Measurements from ENCODE around the gene SFI1.
A peak's percentile ranks its signal among the peaks of the same experiment; 100 is the strongest.
"Not testable (repeated sequence)": the region's sequence is repeated elsewhere in the genome, so short reads cannot be mapped to it uniquely, and the experiment has no call there.

The SFI1 gene

DNA sequence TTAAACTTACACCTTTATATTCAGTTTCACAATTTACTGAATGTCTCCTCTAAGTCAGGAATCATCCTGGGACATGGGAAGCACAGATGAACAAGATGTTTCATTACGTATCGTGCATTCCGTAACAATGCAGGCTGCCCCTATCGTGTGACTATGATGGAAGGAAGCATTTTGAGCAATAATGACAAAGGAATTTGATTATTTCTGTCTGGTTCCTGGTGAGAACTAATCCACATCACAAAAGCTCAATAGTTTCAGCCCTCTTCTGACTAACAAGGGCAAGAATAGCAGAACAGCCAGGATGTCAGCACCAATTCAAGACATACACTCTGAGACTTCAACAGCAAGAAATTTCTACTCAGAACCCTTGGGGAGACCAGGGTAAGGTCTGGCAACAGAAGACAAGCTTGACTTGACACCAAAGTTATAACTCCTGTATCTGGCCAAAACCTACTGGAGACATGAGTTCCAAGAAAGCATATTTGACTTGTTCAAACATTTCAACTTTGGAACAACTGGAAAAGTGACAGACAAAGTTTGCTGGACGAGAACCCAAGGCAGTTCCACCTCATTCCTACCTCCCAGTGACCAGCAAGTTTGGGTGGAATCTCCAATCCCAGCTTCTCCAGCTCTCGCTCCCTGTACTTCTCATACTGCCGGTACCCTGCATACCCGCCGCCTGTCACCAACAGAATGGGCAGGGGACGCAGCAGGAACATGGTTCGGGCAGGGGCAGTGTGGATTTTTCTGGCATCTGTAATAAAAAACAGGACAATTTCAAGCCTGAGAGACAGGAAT, 151.4 kb downstream of the SFI1 start:
- peak; percentile 83 for DNase-seq (ENCODE audit: low read depth)
- no peak overlapping the region for H3K4me3 ChIP-seq (ENCODE audit: low read depth, low read length)

- H3K4me3 ChIP-seq (ENCODE audit: low read depth, low read length): no peak overlapping the region
- peak; percentile 41 for DNase-seq (ENCODE audit: low read depth)
These were observed 154.1 kb downstream of the SFI1 start for GRCh38 chr22:31650391-31650790.

GRCh38 chr22:31651664-31652063, 155.3 kb downstream of the SFI1 start:
- no peak for DNase-seq (ENCODE audit: low read depth)
- H3K4me3 ChIP-seq (ENCODE audit: low read depth, low read length): no peak overlapping the region

DNA sequence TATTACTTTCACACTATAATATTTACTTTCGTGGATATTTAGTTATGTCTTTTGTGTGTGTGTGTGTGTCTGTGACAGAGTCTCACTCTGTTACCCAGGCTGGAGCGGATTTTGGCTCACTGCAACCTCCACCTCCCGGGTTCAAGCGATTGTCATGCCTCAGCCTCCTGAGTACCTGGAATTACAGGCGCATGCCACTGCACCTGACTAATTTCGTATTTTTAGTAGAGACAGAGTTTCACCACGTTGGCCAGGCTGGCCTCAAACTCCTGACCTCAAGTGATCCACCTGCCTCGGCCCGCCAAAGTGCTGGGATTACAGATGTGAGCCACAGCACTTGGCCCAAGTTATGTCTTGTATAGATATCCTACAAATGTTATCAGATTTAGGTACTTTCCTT, 155.8 kb downstream of the SFI1 start:
- no peak for DNase-seq (ENCODE audit: low read depth)
- H3K4me3 ChIP-seq (ENCODE audit: low read depth, low read length): no peak overlapping the region

DNA sequence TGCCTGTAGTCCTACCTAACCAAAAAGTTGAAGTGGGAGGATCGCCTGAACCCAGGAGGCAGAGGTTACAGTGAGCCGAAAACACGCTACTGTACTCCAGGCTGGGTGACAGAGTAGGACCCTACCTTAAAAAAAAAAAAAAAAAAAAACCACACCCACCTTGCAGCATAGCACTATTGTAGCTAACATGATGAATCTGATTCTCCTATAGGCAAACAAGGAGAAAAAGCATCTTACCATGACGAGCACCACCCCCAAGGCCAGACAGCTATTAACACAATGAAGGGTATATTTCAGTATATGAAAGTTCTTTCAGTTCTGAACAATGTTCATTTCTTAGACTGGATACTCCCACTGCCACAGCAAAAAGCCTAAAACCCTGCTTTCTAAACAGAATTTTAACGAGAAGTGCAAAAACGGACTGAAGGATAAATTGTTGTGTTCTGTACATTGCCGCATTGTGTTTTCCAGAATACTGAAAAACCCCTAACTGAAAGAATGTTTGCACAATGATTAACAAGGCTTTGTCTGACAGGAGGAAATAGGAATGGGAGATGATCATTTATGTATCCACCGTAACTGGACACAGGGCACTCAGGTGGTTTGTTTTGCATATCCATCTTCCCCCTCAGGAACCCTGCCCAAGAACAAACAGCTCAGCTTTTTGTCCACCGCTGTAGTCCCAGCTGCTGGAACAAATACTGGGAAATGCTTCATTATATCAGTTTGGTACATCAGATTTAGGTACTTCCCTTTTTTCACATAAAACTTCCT, 156.8 kb downstream of the SFI1 start:
- H3K4me3 ChIP-seq (ENCODE audit: low read depth, low read length): no peak overlapping the region

DNA sequence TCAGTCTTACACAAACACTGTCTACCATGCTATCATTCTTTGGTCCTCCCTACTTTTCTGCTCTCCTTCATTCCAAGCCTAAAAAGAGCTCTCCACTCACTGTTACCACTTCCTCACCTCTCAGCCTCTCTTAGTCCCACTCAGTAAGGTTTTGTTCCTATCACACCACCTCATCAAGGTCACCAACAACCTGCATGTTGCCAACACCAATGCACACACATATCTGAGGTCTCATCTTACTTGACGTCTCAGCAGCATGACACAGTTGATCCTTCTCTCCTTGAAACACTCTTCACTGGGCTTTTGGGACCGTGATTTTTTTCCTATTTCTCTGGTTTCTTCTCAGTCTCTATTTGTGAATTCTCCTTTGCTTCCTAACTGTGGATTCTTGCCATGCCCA, 157.6 kb downstream of the SFI1 start:
- no peak for DNase-seq (ENCODE audit: low read depth)
- H3K4me3 ChIP-seq (ENCODE audit: low read depth, low read length): no peak overlapping the region

More for the DNA sequence above, 156.8 kb downstream of the SFI1 start:
- DNase-seq (ENCODE audit: low read depth): no peak

DNA sequence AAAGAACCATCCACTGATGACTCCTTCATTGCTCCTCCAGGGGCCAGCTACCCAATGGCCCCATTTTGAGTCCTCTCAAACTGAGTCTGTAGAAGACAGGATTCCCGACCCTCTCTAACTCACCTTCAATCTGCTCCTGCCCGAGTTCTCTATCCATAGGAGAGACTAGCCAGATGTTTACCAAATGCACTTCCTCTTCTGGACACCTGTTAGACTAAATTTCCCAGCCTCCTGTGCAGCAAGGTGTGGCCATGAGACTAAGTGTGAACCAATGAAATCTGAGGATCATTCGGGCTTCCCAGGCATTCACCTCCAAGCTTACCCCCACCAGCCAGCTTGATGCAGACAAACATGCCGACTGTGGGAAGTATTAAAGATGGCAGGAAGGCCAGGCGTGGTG, 158.1 kb downstream of the SFI1 start:
- no peak overlapping the region for H3K4me3 ChIP-seq (ENCODE audit: low read depth, low read length)
- DNase-seq (ENCODE audit: low read depth): no peak

DNA sequence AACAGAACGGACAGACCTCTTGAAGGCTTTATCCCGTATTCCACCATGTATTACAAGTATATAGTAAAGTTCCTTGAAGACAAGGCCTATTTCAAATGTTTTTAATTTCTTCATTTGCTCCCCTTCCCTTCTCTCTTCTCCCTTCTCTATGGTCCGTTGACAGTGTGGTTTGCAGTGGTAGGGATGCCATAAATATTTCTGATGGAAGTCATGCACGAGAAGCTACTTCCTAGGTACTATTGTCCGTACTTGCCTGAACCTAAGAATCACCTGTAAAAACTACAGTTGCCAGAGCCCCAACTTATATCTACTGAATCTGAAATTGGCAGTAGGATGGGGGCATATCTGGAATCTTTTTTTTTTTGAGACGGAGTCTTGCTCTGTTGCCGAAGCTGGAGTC, 162.9 kb downstream of the SFI1 start:
- no peak overlapping the region for H3K4me3 ChIP-seq (ENCODE audit: low read depth, low read length)
- DNase-seq (ENCODE audit: low read depth): no peak

DNA sequence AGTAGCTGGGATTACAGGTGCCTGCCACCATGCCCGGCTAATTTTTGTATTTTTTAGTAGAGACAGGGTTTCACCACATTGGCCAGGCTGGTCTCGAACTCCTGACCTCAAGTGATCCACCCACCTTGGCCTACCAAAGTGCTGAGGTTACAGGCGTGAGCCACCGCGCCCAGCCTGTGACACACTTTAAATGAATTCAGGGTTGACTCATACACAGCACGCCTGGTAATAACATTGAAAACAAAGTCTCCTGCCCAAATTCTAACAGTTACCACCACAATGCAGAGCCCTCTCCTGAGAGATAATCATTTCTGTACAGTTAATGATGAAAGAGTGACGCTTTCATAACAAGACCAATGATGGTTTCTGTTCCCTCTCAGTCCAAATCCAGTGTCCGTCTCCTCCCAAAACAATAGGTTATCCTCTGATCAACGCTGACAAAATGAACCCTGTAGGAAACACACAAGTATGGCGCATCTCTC, 164.6 kb downstream of the SFI1 start:
- DNase-seq (ENCODE audit: low read depth): not testable (repeated sequence)
- H3K4me3 ChIP-seq (ENCODE audit: low read depth, low read length): peak overlapping the region; percentile 97

DNA sequence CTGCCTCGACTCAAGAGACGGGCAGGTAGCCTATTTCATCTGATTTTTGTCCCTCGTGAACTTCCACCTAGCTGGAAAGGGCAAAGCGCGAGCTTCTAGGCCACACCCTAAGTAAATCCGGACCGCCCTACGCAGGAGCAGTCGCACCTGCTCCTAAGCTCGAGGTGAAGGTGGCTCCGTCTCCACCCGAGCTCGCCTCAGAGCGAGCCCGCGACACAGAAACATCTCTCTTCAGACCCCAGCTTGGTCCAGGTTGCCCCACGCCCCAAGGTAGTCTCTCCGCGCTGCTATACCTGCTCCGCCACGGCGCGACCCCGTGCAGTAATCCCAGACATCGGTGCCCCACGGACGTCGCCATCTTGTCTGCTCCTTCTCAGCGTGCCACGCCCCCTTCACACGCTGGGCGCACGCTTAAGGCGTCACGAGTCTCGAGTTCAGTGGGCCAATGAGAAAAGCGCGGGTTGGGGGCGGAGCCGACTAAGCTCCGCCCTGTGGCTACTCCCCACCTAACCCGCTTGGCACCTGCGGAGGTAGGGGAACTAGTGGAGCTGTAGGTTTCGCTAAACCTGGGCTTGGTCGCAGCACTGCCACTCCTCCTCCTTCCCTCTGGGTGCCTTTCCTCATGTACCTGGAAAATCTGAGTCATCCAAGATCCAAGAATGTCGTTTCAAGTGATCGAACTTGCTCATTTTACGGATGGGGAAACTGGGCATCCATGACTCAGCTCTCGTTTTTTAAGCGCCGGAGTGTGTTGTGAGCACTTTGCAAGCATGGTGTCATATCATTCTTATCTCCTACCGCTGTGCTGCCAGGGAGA, 165.7 kb downstream of the SFI1 start, which contains the start of gene PISD:
Gene PISD (minus strand): TSS at position 365 of the 817 bp plus-strand sequence. CDS start 7 bp downstream, at position 358.
- DNase-seq (ENCODE audit: low read depth): peak; percentile 67
- H3K4me3 ChIP-seq (ENCODE audit: low read depth, low read length): peak within 1 kb of the TSS; percentile 97

GRCh38 chr22:31662668-31663037, 166.3 kb downstream of the SFI1 start:
- peak overlapping the region; percentile 97 for H3K4me3 ChIP-seq (ENCODE audit: low read depth, low read length)
- no peak for DNase-seq (ENCODE audit: low read depth)

Data from skeletal muscle cell (primary cell).